A549 treated with Hydrocortisone at 1 μM for 4 hours (cell line): ENCODE data around the gene RETN. TPM values are rescaled to one million over a fixed set of nuclear protein-coding genes. Genes with fewer than 3 reads are reported as not detected.

Source experiments
- total RNA-seq: library from RNA; stranded (reverse); fragments of 200-300 nt; extraction: Qiagen RNA extraction; gene quantifications from 5 replicates; pipeline ENCODE4 v1.2.3, GENCODE V29; 2022

The RETN gene
- total RNA-seq = not detected in 5 replicates

GRCh38 chr19:7668842-7669241, at the start of gene RETN:
Gene RETN (plus strand): TSS chr19:7669049. CDS start chr19:7669327, 278 bp downstream.

GRCh38 chr19:7629347-7630054, 39.3 kb upstream of the RETN start, which contains the start of the genes PET100 and XAB2:
Gene PET100 (plus strand): TSS chr19:7629793. CDS start chr19:7629834, 41 bp downstream.
Gene XAB2 (minus strand): TSS chr19:7629545. CDS start chr19:7629527, 18 bp downstream.

GRCh38 chr19:7633698-7634097, 35.2 kb upstream of the RETN start, which contains the start of gene PCP2:
Gene PCP2 (minus strand): TSS chr19:7633719. CDS start chr19:7633457, 262 bp downstream.

GRCh38 chr19:7636691-7637373, 32.0 kb upstream of the RETN start, which contains the start of gene STXBP2:
Gene STXBP2 (plus strand): TSS chr19:7637110. CDS start chr19:7637150, 40 bp downstream.

GRCh38 chr19:7676854-7677253, 8.0 kb downstream of the RETN start, which contains the start of gene MCEMP1:
Gene MCEMP1 (plus strand): TSS chr19:7677090. CDS start chr19:7677121, 31 bp downstream.

GRCh38 chr19:7680606-7681339, 11.9 kb downstream of the RETN start, which contains the start of gene TRAPPC5:
Gene TRAPPC5 (plus strand): TSS chr19:7680833. CDS start chr19:7682254, 1,421 bp downstream.

GRCh38 chr19:7701654-7702457, 33.0 kb downstream of the RETN start, which contains the start of gene FCER2:
Gene FCER2 (minus strand): TSS chr19:7702131. CDS start chr19:7699760, 2,371 bp downstream.

Other genes starting within 250 kb of the RETN start
- 1.4 to 2.6 TPM (median 1.9 TPM) in 5 replicates for gene PEX11G, start 180.0 kb upstream of the RETN start, total RNA-seq
- gene ZNF358, start 152.9 kb upstream of the RETN start, total RNA-seq = 16.7 to 21.1 TPM (median 18.2 TPM) in 5 replicates
- gene MCOLN1, start 146.4 kb upstream of the RETN start, total RNA-seq = 9.4 to 12.8 TPM (median 12.3 TPM) in 5 replicates
- 27.7 to 34.6 TPM (median 31.9 TPM) in 5 replicates for gene PNPLA6, start 133.3 kb upstream of the RETN start, total RNA-seq
- 4.1 to 6.2 TPM (median 5.4 TPM) in 5 replicates for gene CAMSAP3, start 73.2 kb upstream of the RETN start, total RNA-seq
- gene XAB2, start 39.5 kb upstream of the RETN start, total RNA-seq = 23.3 to 26.8 TPM (median 25.1 TPM) in 5 replicates
- 50.7 to 61.5 TPM (median 55.6 TPM) in 5 replicates for gene PET100, start 39.3 kb upstream of the RETN start, total RNA-seq
- 0.26 TPM in 1 of 5 replicates, not detected in the others for gene PCP2, start 35.3 kb upstream of the RETN start, total RNA-seq
- 35.0 to 43.8 TPM (median 39.3 TPM) in 5 replicates for gene STXBP2, start 31.9 kb upstream of the RETN start, total RNA-seq
- gene MCEMP1, start 8.0 kb downstream of the RETN start, total RNA-seq = not detected in 5 replicates
- gene TRAPPC5, start 11.8 kb downstream of the RETN start, total RNA-seq = 38.8 to 107 TPM (median 101 TPM) in 5 replicates
- not detected in 5 replicates for gene FCER2, start 33.1 kb downstream of the RETN start, total RNA-seq
- not detected in 5 replicates for gene CLEC4G, start 63.1 kb downstream of the RETN start, total RNA-seq
- gene CD209, start 78.5 kb downstream of the RETN start, total RNA-seq = not detected in 5 replicates
- not detected in 5 replicates for gene CLEC4M, start 94.2 kb downstream of the RETN start, total RNA-seq
- gene EVI5L, start 161.2 kb downstream of the RETN start, total RNA-seq = 1.3 to 2.1 TPM (median 1.8 TPM) in 5 replicates
- 0.21 to 0.67 TPM (median 0.41 TPM) in 5 replicates for gene PRR36, start 205.3 kb downstream of the RETN start, total RNA-seq
- gene LRRC8E, start 219.5 kb downstream of the RETN start, total RNA-seq = 4.9 to 6.7 TPM (median 6.0 TPM) in 5 replicates
- gene MAP2K7, start 234.8 kb downstream of the RETN start, total RNA-seq = 13.3 to 15.8 TPM (median 14.8 TPM) in 5 replicates
- gene TGFBR3L, start 245.8 kb downstream of the RETN start, total RNA-seq = 1.0 to 2.4 TPM (median 1.6 TPM) in 5 replicates